ENCODE data around the gene REEP3.

REEP3 gene

DNA sequence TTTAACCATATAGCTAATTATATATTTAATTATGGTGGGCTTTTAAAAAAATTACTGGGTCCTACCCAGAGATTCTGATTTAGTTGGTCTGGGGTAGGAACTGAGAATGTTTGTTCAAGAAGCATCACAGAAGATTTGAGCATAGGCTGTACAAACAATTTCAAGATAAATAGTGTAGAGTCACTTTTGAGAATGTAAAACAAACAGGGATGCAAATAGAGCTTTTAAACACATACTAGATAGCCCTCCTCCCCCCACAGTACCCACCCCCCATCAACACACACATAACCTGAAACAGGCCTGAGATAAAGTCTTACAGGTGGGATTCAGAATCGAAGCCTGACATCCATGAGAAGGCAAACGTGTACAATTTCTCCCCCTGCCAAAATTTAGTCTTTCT lies 15.6 kb upstream of the REEP3 start:
- no peak for DNase-seq (ENCODE audit: low read depth in 2 of 3, low spot score in 1 of 3)

DNA sequence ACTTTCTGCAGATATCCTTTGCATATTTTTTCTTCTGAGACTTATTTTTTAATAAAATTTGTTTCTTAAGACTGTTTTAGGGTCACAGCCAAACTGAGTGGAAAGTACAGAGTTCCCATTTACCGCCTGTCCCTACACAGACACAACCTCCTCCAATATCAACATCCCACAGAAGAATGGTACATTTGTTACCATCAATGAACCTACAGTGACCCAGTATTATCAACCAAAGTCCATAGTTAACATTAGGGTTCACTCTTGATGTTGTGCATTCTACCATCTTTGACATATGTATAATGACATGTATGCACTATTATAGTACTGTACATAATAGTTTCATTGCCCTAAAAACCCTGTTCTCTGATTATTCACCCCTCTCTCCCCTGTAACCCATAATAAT lies 14.6 kb upstream of the REEP3 start:
- no peak for DNase-seq (ENCODE audit: low read depth in 2 of 3, low spot score in 1 of 3)

DNA sequence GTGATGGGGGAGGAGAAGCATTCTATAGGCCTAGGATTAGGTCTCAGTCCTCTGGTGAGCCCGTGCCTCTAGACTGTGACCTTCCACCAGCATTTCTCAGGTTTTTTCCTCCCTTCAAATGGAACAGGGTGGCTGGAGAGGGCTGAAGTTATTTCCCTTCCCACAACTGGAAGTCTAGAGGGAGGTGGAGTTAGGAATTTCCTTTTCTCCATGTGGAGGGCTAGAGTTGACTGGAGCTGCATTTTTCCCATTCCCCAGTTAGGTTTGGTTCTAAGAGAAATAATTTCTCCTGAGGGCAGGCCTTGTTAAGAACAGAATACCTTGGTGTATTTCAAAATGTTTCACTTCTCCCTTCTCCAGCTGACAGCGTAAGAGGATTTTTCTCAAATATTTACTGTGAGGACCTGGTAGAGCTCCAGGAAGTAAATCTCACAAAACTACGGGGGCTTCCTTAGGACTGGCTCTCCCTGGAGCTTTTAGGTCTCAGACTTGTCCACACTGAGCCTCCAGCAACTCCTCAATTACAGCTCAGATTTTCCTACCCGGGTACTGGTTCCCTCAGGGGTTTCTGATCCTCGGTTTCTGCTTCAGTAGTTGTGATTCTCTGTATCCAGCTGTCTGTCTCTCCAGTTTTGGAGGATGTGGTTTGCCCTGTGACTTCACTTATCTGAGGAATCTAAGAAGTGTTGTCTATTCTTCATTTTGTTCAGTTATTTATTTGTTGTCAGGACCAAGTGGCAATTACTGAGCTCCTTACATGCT lies 6.0 kb upstream of the REEP3 start:
- peak in 2 of 3 donors; percentile 7 to 18 for DNase-seq (ENCODE audit: low read depth in 2 of 3, low spot score in 1 of 3)

DNA sequence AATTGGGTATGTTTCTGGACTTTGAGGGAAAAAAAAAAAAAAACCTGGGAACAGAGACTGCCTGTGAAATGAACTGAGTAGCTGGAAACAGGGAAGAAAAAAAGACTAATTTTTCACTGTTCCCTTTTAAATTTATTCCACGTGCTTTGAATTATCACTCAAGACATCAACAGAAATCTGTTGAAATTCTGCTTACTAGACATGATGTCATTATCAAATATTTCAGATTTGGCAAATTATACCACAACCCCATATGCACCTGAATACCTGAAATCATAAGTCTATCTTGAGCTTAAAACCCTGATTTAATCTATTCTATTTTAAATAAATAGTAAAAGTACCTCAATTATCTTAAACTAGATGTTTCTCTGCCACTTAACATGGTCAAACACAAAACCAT lies 5.0 kb upstream of the REEP3 start:
- no peak for DNase-seq (ENCODE audit: low read depth in 2 of 3, low spot score in 1 of 3)

DNA sequence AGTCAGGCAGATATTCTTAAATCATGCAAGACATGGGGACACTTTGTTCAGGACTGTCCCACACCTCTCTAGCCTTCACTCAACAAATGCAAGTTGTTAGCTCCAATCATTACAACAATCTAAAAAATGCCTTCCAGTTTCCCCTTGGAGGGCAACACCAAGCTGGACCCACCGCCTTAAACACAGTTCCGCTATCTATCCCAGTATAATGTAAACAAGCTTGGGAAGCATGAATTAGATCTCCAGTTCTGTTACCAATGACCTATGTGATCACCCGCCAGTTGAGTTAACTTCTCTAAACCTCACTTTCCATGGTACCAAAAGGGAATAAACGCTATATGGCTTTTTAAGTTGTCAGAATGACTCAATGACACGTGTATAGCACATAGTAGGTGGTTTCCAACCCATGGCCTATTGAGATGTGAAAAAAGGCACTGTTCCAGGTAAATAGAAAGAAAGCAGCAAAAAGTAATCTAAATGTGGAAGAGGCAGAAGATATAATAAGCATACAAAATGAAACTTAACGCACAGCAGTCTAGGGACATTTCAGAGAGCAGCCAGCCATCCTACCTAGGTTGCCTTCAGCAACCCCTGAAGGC lies 2.4 kb upstream of the REEP3 start:
- DNase-seq (ENCODE audit: low read depth in 2 of 3, low spot score in 1 of 3), result no peak

DNA sequence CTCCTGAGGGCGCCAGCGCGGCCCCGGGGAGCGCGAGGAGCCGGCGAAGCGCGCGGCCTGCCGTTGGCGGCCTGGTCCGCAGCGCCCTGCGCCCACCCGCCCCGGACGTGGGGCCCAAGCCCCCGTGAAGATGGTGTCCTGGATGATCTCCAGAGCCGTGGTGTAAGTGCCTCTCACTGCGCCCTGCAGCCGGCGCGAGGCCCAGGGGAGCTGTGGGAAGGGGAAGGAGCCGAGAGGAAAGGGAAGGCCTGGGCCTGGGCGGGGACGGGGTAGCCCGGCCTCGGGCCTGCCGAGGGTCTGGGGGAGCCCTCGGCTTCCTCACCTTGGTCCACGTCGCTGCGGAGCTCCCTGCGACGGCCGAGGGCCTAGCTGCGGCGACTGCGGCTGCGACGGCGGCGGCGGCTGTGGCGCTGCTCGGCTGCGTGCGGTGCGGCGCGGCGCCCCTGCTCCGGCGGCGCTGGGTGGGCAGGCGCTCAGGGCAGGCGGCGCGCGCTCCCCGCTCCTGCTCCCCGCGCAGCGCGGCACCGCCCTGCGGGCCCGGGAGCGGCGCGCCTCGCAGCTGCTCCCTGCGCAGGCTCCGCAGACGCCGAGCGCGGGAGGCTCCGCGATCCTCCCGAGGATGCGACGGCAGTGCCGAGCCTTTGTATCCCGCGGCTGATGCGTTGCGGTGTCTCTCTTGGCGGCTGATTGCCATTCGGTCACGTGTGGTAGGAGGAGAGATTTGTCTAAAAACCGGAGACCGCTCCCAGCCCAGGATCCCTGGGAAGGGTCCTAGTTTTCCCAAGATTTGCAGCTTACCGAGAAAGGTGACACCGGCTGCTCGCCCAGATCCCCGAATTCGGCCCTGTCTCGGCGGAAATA lies 445 bp downstream of the REEP3 start:
- DNase-seq (ENCODE audit: low read depth in 2 of 3, low spot score in 1 of 3), result peak; percentile 20 to 43 (median 42)

DNA sequence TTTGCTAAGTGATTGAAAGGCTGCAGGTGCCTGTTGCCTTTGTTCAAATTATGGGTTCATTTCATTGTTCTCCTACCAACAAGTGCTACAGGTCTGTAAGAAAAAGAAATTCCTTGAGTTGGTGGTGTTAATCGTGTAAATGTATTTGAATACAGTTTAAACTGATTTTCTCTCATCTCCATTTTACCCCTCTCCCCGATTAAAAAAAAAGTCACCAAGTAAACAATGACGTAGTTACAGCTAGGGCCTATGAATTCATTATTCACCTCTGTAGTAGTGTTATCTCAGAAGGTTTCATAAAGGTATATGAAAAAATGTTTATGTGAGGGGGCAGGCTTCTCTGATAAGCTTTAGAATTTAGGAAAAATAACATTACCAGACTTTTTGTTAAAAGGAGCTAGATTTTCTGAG lies 1.1 kb downstream of the REEP3 start:
- DNase-seq (ENCODE audit: low read depth in 2 of 3, low spot score in 1 of 3), result no peak

DNA sequence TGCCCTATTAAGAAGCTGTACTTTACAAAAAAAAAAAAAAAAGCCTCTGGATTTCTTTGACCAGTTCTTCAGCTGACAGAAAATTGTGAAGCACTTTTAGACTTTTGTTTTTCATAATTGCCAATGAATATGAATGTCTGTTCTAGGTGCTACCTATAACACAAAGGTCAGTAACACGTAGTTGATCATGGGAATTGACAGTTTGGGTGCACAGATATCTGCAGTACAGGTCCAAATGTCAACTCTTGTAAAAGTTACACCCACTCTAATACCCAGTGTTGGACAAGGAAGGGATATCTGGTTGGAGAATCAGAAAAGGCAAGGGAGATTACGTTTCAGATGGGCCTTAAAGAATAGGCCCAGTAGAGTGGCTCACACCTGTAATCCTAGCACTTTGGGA lies 1.8 kb downstream of the REEP3 start:
- no peak for DNase-seq (ENCODE audit: low read depth in 2 of 3, low spot score in 1 of 3)

DNA sequence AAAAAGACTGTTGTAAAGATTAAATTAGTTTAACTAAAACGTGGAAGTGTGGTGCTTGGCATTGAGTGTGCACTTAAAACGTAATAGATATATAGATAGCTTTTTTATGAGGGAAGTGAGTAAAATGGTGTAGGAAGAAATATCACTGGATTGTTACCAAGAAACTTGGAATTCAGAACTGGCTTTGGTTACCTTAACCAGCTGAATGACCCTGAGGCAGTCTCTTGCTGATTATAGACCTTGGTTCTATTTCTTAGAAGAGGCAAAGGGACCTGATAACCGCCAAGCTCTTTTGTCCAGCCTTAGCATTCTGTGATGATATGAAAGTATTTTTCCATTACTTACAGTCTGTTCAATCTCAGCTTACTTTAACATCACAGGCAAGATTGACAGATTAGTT lies 3.8 kb downstream of the REEP3 start:
- no peak for DNase-seq (ENCODE audit: low read depth in 2 of 3, low spot score in 1 of 3)

DNA sequence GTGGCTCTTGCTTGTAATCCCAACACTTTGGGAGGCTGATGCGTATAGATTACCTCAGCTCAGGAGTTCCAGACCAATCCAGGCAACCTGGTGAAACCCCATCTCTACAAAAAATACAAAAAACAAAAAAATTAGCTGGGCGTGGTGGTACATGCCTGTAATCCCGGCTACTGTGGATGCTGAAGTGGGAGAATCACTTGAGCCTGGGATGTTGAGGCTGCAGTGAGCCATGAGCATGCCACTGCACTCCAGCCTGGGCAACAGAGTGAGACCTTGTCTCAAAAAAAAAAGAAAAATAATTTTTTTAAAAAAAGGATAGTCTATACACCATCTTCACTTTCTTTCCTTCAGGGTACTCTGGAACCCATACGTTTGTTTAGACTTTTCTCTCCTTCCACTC lies 6.2 kb downstream of the REEP3 start:
- no peak for DNase-seq (ENCODE audit: low read depth in 2 of 3, low spot score in 1 of 3)

DNA sequence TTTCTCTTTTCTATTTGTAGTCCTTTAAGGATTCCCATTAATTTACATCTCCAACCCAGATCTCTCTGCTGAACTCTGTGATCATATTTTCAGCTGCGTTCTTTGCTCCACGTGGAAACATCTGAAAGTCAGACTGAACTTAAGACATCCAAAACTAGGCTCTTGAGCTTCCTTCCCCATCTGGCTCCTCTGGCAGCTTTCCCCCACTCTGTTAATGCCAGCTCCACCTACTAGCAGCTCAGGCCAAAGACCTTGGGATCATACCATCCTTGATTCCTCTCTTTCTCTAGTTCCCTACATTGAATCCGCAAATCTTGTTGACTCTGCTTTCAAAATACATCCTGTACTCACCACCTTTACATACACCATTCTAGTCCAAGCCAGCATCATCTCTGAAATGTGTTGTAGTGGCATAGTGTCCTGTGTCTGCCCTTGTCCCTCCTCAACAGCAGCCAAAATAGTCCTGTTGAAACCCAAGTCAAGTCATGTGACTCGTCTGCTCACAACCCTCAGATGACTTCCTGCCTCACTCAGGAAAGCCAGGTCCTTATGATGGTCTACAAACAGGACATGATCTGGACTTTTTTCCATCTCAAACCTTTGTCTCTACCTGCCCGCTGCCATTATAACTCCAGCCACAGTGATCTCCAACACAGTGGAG lies 7.0 kb downstream of the REEP3 start:
- no peak for DNase-seq (ENCODE audit: low read depth in 2 of 3, low spot score in 1 of 3)

DNA sequence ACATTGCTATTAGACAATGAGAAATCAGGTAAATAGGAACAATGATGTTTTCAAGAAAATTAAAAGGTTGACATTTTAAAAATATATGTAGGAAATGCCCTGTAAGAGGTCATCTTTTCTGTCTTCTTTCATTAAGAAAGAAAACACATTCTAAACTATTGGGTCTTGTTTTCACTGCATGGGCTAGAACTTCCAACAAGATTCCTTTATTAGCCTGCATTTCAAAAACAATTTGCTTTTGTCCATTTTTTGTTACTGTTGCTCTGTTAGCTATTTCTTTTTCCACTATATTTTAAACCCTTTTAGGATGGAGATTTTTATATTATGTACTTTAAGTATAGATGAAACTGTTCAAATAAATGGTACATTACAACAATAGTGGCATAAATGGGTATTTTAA lies 9.2 kb downstream of the REEP3 start:
- no peak for DNase-seq (ENCODE audit: low read depth in 2 of 3, low spot score in 1 of 3)

DNA sequence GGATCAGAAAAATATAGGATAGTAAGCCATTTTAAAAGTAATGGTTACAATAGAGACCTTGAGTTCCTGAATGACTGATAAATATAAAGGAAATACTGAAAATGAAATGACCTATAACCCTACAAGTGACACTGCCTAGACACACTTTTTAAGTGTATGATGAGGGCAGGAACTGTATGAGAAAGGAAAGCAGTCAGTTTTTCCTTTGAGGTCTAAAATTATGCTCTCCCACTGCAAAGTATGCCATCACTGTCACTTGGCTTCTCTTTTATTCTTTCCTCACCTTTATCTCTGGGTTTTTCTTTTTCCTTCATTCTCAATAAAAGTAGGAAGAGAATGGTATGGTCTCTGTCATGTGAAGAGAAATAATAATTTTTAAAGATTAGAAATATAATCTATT lies 13.5 kb downstream of the REEP3 start:
- no peak for DNase-seq (ENCODE audit: low read depth in 2 of 3, low spot score in 1 of 3)

DNA sequence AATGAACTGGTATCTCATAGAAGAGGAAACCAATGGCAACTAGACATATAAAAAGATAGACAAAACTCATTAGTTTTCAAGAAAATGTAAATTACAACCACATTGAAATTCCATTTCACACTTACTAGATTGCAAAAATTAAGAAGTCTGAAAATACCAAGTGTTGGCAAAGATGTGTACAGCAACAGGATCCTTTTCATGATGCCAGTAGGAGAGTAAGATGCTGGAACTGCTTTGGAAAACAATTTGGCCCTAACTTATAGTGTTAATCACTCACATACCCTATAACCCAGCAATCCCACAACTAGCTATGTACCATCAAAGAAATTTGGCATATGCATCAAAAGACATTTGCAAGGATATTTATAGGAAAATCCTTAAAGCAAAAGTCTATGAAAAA lies 15.5 kb downstream of the REEP3 start:
- no peak for DNase-seq (ENCODE audit: low read depth in 2 of 3, low spot score in 1 of 3)

DNA sequence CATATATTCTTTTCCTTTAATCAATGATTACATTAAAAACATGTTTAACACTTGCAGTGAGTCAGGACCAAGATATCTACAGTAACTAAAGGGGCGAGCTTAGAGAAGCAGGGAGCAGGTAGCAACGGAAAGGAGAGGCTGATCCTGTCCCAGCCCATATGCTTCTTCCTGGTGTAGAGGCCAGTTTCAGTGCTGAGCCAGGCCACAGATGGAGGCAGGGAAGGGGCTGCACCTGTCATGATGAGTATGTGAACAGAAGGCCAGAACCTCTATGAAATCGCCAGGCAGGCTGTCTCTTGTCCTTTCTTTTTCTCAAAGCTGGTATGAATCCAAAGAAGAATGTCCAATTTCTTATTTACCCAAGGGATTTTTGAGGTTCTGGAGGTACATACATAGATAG lies 16.3 kb downstream of the REEP3 start:
- DNase-seq (ENCODE audit: low read depth in 2 of 3, low spot score in 1 of 3), result no peak

DNA sequence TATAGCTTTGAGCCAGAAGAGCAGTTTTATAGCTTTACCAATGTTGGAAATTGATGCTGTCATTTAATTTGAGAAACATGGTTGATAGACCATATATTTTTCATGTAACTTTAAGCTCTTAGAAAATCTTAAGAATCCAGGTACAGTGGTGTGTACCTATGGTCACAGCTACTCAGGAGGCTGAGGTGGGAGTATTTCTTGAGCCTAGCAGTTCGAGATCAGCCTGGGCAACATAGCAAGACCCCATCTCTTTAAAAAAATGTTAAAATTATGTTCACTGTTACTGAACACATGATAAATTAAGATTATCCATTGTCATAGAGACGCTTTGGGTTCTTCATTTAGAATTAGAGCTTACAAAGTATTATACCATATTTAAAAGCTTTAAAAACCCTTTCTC lies 18.2 kb downstream of the REEP3 start:
- DNase-seq (ENCODE audit: low read depth in 2 of 3, low spot score in 1 of 3), result no peak

DNA sequence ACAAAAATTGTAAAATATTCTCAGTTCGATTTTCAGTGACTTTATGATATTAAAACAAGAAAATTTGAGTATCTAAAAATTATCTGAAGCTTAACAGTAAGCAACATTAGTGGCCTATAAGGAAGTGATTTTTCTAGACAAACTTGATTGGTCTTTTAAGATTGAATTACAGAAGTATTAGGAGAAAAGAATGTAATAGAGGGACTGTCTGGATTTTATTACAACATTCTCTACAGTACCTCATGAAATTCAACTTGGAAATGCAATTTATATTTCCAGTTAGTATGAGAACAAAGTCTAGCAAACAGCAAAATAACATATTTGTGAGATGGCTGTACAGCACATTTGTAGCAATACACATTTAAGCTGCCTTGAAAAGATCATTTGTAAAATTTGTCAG lies 18.8 kb downstream of the REEP3 start:
- no peak for DNase-seq (ENCODE audit: low read depth in 2 of 3, low spot score in 1 of 3)

DNA sequence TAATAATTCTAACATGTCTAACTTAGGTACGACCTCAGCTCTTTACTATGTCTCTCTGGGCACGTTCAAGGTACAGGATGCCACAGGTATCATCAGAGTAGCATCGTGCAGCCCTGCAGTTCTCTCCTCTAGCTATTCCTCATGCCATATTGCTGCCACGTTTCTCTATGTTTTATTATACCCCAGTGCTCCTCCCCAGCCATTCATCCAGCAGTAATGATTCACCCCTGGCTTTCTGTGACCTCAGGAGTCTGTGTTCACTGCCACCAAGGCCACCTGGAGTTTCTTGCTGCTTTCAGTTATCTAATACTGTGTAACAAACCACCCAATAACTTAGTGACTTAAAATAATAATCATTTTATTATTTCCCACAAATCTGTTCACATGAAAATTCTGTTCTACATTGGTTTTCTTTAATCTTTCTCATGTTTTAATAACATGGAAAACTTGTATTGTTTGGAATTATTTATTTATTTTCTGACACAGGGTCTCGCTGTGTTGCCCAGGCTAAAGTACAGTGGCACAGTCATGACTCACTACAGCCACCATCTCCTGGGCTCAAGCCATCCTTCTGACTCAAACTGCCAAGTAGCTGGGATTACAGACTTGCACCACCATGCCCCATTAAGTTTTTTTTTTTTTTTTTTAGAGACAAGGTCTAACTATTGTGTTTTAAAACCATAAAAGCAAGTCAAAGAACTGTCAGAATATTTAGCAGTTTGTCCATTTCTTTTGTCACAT lies 21.8 kb downstream of the REEP3 start:
- DNase-seq (ENCODE audit: low read depth in 2 of 3, low spot score in 1 of 3), result no peak

DNA sequence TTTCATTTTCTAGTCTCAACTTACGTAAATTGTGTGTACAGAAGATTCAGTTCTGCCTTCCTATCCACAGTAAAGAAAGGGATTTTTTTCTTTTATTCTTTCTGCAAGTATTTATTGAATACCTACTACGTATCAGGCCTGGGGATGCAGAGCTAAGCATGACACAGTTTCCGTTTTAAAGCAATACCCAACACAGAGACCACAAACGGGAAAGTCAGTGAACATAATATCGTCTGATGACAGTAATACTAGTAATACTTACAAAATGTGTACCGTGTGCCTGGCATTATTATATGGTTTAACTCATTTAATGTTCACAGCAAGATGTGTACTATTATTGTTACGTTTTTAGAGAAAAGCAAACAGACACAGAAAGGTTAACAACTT lies 22.4 kb downstream of the REEP3 start:
- DNase-seq (ENCODE audit: low read depth in 2 of 3, low spot score in 1 of 3), result no peak

DNA sequence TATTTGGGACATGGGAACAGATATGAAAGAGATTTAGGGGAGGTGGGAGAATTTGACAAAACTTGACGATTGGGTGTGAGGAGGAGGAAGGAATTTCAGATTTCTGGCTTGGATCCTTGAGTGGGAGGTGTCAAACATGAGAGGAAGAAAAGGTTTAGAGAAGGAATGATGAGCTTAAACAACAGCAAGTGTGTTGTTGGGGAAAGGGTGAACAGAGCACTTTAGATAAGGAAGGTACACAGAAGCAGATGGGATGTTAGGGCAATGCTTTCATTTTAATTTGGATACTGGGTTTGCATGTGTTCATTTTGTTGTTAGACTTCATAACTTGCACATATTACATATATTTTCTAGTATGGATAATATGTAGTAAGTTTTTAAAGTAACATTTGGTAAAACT lies 23.2 kb downstream of the REEP3 start:
- DNase-seq (ENCODE audit: low read depth in 2 of 3, low spot score in 1 of 3), result no peak
